Fibroblast of skin of left biceps (primary cell): ENCODE results near the gene USP10.
A peak's percentile ranks its signal among the peaks of the same experiment; 100 is the strongest.

ENCODE experiments used
- DNase-seq, 2 experiments: peaks; one replicate each; pipeline ENCODE4 v3.0.0-alpha.2; 2013; ENCODE audit warnings: low read depth in 2 of 2

The USP10 gene

DNA sequence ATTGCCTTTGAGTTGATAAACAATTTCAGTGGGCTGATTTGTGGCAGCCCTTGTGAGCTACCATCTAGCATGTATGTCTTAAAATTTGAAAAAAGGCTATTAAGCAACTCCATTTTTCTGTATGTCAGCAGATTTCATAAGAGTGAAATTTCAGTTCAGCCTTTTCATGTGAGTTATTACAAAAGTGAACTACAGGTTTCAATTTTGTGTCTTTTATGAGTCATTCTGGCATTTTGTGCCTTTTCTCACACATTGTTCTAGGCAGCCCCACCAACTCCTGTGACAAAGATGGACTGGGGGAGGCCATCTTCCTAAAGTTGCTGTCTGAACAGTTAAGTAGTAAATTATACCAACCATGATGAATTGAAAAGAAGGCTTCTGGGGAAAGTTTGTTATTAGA lies 52.1 kb downstream of the USP10 start:
- no peak for DNase-seq

DNA sequence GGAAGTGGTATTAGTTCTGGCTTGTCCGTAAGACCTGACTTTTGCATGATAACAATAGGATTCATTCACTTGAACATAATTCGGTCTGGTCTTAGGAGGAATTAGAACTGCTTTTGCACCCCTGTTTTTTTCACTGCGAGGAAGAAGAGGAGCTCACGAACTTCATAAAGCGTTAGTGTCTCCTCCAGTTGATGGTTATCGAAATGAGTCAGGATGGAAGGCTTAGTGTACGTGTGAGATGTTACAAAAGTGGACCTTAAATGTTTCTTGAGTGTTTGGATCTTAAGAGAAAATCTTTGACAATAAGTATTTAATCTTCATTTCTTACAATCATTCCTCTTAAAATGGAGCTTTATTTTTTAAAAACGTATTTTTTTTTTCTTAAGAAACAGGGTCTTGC lies 52.8 kb downstream of the USP10 start:
- no peak for DNase-seq

DNA sequence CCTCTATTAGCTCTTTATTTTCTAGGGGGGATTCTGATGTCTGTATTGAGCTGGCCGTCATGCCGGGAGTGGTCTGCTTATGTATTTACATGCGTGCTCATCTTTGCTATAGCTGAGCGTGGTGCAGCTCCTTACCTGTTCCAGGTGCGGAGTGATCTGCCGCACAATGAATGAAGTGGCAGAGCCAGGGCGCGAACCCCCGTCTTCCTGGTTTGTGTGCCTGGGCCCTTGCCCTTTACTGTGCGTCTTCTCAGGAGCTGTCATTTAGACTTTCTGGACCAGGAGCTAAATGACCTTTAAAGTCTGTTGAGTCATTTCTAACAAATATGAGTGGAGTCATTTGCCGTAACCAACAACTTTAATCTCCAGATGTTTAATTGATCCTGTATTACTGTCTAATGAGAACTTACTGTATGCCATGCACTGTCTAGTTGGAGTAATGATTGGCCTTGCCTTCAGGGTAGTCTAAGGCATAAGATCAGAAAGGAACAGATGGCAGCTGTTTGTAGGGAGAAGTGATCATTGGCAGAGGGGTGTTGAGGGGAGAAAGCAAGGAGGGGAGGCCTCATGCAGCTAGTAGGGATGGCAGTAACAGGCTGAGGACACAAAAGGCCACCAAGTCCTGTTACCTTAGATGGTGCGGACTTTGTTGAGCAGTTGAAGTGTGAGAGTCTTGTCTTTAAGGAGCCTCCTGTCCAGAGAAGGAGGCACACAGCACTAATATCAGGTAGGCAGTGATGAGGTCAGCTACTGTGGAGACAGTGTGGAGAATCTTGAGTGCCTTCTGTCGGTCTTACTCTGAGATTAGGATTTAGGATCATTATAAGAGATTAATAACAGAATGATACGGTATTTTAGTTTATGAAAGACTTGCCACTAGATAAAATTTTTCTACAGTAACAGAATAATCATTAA lies 53.9 kb downstream of the USP10 start:
- DNase-seq: no peak

DNA sequence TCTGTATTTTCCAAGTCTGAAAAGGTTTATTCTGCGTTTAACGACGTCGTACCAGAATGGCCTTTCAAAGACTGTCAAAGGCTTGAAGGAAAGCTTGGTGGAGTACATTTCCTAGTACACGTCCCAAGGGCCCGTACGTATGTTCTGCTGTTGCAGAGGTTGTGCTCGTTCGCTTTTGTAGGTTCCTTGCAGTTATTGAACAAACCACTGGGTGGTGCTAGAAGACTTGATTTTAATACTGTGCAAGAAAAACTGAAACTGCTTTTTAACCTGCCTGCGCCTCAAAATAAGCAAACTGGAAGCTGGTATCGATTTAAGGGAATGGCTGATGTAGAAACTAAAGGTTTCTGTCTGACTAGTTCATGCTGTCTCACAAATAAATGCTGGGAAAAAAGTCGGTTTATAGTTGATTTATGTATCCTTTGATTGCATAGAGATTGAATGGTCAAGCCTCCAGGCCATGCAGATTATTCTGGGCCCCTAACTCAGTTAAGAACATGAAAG lies 54.6 kb downstream of the USP10 start:
- peak; percentile 67 to 72 for DNase-seq

DNA sequence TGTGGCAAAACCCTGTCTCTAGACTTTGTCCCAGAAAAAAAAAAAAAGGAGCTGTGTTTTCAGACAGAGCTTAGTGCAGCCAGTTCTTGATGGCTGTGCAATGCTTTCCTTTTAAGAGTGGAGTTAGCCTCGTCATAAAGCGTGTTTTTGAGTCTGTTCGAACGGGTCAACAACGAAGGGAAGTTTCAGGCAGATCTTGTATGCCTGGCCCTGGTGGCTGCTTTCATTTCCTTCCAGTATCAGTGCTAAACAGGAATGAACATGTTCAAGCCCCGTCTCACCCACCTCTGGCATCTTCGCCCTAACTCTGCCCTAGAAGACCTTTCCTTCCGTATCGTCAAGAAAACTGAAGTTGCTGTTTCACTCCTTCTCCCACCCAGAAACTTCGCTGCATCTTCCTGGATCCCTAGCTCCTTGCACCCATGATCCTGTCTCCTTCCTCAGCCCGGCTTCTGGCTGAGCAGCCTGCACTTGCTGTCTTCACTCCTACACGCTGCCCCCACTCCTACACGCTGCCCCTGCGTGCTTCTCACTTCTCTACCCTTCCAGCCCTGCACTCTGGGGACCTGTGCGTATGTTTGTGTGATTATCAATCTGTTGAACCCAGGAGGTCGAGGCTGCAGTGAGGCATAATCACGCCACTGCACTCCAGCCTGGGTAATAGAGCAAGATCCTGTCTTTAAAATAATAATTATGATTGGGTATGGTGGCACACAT lies 55.3 kb downstream of the USP10 start:
- no peak for DNase-seq

DNA sequence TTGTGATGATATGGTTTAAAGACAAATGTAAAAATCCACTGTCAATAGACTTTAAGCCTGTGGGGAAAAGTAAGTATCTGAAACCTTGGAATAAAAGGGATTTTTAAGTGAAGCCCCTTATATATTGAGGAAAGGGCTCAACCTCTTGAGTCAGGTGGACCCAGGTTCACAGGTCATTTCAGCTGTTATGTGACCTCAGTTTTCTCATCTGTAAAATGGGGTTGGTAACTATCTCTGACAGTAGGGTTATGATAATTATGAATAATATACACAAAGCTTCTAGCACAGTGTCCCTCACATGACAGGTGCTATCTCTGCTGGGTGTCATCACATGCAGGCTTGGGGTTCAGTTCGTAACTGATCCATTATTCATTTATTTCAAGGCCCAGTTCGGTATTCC lies 57.0 kb downstream of the USP10 start:
- no peak for DNase-seq

DNA sequence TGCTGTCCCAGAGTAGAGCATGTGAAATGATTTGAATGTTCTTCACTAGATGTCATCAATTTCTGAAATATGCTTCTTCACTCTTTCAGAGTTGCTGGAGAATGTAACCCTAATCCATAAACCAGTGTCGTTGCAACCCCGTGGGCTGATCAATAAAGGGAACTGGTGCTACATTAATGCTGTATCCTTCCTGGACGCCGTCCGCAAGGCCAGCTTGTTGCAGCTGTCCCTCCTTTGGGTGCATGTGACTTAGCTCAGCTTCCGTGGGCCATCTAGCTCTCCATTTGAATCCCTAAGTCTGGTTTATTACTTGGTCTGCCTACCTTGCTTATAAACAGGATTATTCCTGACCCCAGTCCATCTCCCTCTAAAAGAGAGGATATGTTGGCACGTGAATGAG lies 58.8 kb downstream of the USP10 start:
- no peak for DNase-seq

DNA sequence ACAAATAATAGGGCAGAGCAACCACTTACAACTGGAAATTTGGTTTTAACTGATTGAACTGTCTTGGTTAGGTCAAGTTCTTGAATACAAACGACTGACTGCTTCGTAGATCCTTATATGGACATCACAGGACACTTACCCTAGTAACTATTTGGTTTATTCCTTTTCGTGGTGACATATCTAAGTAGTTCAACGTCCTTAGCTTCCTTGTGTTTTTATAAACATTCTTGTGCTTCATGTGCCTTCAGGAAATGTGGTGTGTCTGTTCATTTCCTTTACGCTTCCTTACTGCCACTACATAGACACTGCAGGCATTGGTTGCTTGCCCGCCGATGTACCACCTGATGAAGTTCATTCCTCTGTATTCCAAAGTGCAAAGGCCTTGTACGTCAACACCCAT lies 59.3 kb downstream of the USP10 start:
- no peak for DNase-seq

DNA sequence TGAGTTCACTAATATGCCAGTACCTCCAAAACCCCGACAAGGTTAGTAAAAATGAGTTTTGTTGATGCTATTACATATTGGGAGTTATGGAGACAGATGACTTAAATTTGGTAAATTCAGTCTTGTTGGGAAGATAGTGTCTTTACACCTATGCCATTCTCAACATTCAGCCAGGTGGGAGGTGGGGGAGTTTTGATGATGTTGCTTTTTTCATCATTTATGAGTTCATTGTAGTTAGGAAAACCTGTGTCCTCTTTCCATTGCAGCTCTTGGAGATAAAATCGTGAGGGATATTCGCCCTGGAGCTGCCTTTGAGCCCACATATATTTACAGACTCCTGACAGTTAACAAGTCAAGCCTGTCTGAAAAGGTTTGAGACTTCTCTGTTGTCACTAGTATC lies 60.1 kb downstream of the USP10 start:
- DNase-seq: no peak

DNA sequence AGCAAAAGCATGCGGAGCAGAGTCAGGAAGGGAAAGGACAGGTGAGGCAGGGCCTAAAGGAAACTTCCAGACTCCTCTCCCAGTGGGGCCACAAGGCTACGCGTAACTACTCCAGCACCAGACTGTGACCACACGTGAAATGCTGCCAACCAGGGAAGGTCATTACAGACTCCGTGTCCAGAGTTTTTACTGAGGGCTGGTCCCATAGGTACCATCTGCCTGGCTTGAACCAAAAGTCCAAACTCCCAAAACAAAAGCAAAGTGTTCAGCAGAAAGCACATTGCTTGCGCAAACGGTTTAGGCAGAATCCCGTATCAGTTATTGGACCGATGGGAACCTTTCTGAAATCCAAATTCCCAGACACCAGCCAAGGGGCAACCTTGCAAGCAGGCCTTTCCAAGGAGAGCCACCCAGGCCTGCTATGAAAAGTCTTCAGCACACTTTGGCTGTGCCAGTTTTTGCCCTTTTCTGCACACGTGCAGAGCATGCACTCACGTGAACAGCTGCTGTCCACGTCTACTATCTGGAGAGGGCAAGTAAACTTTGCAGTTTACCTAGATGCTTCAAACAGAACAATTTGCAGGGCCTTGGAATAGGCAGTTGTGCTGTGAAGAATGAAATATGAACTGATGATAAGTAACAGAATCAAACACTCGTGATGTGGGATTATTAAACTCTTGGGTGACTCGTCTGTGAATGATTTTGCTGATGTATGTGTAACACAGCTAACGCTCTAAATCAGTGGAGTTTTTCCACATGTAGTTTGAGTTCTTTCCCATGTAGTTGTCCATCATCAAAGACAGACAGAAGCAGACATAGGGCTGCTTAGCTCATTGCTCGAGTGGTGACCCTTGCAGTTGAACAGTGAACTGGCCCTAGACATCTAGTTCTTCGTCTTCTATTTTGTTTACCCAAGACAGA lies 61.9 kb downstream of the USP10 start:
- no peak for DNase-seq

DNA sequence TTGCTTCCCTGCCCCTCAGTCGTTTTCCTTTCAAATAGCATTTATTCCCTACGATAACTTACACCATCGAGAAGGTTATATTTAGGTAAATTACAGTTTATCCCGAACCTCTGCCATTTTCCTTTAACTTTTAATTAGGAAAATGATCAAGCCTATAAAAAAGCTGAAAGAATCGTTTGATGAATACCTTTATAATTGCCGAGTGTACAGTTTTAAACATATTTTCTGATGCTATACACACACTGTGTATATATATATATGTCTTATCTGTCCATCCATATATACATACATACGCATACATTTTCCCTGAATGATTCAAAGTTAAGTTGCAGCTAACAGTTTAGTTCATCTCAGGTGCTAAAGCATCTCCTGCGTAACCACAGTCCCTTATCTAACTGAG lies 63.4 kb downstream of the USP10 start:
- DNase-seq: no peak

DNA sequence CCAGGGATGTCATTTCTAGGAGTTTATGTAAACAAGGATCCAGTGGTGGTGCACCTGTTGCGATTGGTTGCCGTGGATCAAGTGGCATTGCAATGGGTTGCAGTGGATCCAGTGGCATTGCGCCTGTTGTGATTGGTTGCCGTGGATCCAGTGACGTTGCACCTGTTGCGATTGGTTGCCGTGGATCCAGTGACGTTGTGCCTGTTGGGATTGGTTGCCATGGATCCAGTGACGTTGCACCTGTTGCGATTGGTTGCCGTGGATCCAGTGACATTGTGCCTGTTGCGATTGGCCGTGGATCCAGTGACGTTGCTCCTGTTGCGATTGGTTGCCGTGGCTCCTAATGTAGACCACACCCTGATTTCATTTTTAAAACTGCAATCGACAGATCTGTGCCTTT lies 63.8 kb downstream of the USP10 start:
- no peak for DNase-seq

DNA sequence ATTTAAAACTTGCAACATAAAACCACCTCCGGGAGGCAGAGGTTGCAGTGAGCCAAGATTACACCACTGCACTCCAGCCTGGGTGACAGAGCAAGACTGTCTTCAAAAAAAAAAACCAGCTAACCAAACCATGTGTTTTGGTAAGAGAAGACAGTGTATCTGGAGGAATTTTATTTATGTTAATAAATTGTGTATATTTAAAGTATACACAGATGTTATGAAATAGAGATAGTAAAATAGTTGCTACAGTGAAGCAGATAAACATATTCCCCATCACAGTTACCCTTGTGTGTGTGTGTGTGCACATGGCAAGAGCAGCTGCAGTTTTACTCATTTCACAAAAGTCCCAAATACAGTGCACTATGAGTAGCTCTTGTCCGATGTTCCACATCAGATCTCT lies 65.2 kb downstream of the USP10 start:
- DNase-seq: no peak

DNA sequence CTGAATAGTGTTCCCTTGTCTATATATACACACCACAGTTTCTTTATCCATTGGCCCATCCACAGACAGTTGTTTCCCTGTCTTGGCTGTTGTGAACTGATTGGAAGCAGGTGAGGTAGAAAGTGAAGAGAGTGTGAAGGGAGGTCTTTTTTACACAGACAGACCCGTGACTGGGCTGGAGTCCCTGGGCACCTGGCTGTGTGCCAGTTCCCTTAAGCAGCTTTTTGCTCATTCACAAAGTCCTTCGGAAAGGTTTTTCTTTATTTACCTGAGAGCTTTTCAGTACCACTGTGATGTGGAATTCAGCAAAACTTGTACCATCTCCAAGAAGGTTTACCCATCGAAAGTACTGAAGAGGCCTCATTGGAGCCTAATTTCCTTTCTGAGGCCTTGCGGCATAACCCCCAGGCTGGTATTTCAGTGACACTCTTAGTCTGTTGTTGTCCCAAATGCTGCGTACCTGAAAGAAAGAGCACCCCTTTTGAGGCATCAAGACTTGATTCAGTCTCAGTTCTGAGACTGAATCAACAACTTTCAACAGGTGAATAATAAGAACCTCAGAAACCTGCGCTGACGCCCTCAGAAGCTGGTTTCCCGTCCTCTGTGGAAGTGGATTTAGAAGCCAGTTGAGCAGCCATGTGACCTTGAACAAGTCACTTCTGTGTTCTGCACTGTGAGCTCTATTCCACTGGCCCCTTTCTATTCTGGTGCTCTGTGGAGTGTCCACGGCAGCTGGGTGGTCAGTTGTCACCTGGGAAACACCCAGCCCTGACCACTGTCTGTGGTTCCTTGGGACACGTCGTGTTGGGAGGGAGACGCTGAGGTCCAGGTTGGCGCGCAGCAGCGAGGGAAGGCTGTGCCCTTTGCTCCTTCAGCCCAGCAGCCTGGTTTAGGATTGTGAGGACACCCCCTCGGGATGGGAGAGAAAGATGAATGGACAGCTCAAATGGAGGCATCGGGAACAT lies 66.1 kb downstream of the USP10 start:
- DNase-seq: no peak

DNA sequence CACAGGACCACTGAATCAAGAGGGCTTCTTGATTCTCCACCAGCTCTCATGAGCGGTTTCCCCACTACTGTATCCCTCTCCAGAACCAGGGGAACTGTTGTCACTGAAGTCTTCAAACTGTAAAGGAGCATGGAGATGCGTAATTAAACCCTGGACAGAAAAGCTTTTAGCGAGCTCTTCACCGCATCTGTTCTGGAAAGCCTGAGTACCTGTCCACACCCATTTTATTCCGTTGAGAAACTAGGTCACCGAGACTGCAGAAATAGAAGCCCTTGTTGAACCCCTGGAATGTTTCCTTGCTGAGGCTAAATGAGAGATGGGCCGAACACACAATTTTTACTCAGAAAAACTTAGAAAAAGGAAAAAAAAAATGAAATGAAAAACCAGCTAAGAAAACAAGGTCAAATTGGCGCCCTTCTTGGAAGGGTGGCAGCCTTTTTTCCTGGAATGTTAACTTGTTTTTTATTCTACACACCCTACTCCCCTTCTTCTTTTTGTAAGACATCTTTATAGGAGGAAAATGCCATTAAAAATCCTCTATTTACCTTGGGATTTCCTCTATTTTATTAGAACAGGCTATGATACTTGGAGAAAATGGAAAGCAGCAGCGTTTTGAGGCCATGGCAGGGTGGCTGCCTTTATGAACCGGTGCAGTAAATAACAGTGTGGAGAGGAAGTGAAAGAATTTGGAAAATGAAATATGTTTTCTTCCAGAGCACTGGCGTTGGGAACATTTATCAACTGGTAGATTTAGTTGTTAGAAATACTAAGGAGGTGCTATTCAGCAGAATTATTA lies 67.4 kb downstream of the USP10 start:
- no peak for DNase-seq

DNA sequence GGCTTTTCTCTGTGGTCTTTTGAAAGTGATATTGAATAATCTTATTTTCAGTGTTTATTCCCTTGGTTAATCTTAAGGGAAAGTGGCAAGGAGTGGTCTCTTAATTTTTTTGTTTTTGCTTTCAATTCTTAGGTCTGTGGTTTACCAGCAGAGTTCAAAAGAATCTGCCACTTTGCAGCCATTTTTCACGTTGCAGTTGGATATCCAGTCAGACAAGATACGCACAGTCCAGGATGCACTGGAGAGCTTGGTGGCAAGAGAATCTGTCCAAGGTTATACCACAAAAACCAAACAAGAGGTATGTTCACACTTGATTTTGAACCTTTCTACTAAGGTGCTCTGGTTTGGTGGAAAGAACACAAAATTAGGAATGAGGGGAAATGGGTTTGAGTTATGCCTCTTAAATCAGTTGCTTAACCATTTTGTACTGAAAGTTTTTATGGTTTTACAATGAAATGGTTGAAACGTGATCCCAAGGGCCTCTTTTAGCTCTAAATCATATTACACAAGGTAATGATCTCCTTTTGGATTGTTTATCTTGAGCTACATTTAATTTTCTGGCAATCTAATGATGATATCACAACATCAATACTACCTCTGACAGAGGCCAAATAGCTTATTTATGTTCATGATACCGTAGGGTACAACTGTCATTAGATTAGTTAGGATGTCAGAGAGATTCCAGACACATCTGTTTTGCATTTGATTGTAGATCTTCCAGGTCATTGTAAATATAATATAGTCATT lies 68.4 kb downstream of the USP10 start:
- DNase-seq: no peak

DNA sequence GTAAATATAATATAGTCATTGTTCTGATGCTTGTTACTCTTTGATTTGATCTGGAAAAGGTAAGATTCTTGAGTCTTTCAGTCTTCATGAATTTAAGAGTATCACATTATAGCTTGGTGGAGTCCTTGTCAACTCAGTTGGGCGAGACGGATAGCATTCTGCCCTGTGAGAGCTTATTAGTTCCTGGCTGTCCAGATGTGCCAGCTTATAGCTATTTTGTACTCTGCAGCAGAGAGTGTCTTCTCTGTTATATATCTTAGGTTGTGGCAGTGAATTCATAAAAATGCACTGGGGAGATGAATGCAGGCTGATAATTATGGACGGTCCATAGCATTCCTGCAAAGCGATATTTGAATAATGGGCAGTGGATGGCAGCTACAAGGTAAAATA lies 69.0 kb downstream of the USP10 start:
- no peak for DNase-seq

DNA sequence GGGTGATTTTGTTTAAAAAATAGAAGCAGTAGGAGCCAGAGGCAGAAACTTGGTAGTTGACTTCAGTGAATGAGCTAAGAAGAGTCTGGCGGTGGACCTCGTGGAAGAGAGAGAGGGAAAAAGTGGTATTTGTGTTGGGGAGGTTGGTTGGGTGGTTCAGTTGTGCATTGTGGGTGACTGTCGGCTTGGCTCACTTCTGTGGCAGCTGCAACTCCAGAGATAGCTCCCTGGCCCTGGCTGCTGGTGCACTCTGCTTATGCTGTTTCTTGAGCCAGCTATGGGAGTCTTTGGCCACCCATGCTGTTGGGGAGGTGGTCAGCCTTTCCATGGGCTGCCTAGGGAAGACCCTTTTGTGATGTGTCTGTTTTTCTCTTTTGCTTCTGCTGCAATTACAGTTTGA lies 69.6 kb downstream of the USP10 start:
- DNase-seq: no peak

DNA sequence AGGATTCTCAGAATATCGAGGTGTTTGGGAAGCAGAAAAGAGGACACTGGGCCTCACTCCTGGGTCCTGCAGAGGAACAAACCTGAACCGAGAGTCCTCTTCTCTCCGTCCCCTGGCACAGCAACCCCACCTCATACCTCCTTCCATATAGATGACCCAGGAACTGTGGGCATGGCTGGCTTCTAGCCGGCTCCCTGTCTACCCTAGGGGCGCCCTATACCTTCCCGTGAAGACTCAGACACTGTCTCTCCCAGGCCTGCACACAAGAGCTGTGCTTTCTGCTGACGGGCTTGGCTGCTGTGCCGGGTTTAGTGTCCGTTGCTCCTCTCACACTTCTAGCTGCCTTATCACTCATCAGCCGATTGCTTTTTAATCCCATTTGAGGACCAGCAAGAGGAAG lies 73.5 kb downstream of the USP10 start:
- no peak for DNase-seq
